Hematopoietic multipotent progenitor cell treated with erythropoietin and hydrocortisone succinate and interleukin-3 and kit ligand, for 15 days (in vitro differentiated cells): ENCODE data around the gene ITGB3.
"Not testable (repeated sequence)": the region's sequence is repeated elsewhere in the genome, so short reads cannot be mapped to it uniquely, and the experiment has no call there.

Source experiments
- DNase-seq: peaks from one replicate; pipeline ENCODE4 v3.0.0-alpha.2; 2015; ENCODE audit warnings: low spot score

Gene ITGB3

GRCh38 chr17:47244697-47245096, 8.9 kb upstream of the ITGB3 start:
- DNase-seq = no peak

- DNase-seq = no peak
Measured at GRCh38 chr17:47246120-47246519, 7.5 kb upstream of the ITGB3 start.

GRCh38 chr17:47250855-47251254, 2.8 kb upstream of the ITGB3 start:
- no peak for DNase-seq

- no peak for DNase-seq
Measured at GRCh38 chr17:47251421-47251940, 2.1 kb upstream of the ITGB3 start.

- no peak for DNase-seq
Measured at GRCh38 chr17:47252209-47252608, 1.4 kb upstream of the ITGB3 start.

- DNase-seq = no peak
Measured at GRCh38 chr17:47252766-47253512, 688 bp upstream of the ITGB3 start.

- DNase-seq = no peak
Measured at GRCh38 chr17:47254403-47254943, 846 bp downstream of the ITGB3 start.

GRCh38 chr17:47257651-47258339, 4.2 kb downstream of the ITGB3 start:
- no peak for DNase-seq

GRCh38 chr17:47262586-47262985, 9.0 kb downstream of the ITGB3 start:
- no peak for DNase-seq

- DNase-seq = no peak
Measured at GRCh38 chr17:47264166-47264565, 10.5 kb downstream of the ITGB3 start.

- no peak for DNase-seq
Measured at GRCh38 chr17:47265983-47266541, 12.4 kb downstream of the ITGB3 start.

- no peak for DNase-seq
Measured at GRCh38 chr17:47266782-47267181, 13.2 kb downstream of the ITGB3 start.

GRCh38 chr17:47267354-47267828, 13.8 kb downstream of the ITGB3 start:
- no peak for DNase-seq

GRCh38 chr17:47268964-47269363, 15.3 kb downstream of the ITGB3 start:
- not testable (repeated sequence) for DNase-seq

- DNase-seq = not testable (repeated sequence)
Measured at GRCh38 chr17:47269561-47270280, 16.1 kb downstream of the ITGB3 start.

GRCh38 chr17:47270946-47271705, 17.5 kb downstream of the ITGB3 start:
- no peak for DNase-seq

GRCh38 chr17:47272491-47272890, 18.9 kb downstream of the ITGB3 start:
- no peak for DNase-seq

GRCh38 chr17:47273245-47273644, 19.6 kb downstream of the ITGB3 start:
- no peak for DNase-seq

GRCh38 chr17:47274319-47275069, 20.9 kb downstream of the ITGB3 start:
- DNase-seq = no peak

- DNase-seq = no peak
Measured at GRCh38 chr17:47275245-47275984, 21.8 kb downstream of the ITGB3 start.
